K562 (cell line): ENCODE results near the gene ANKS1A. TPM values are rescaled to one million over a fixed set of nuclear protein-coding genes. Genes with fewer than 3 reads are reported as not detected.

ENCODE experiments used
- ATF3 ChIP-seq, 2 experiments: fragments of 450-650 bp in 1 of 2; sonication (generic) in 1 of 2; formaldehyde crosslinking in 1 of 2; IDR thresholded peaks in 1 of 2; conservative IDR thresholded peaks in 1 of 2; 2 replicates each; pipeline versions ENCODE4 v1.6.1 to v1.8.1; 2016 to 2023; ENCODE audit warnings: mild to moderate bottlenecking in 2 of 2, moderate library complexity in 2 of 2, inconsistent platforms in 1 of 2, missing genetic modification reagents in 1 of 2
- BDP1 ChIP-seq: IDR thresholded peaks from 3 replicates; pipeline ENCODE4 v1.6.1; 2011; ENCODE audit not compliant: insufficient read length, insufficient read depth
- CBFA2T3 ChIP-seq: fragments of 450-650 bp; IDR thresholded peaks from 2 replicates; pipeline ENCODE4 v1.6.1; 2017
- GATAD2A ChIP-seq: fragments of 450-650 bp; IDR thresholded peaks from 2 replicates; pipeline ENCODE4 v1.6.1; 2017
- MEIS2 ChIP-seq: fragments of 450-650 bp; IDR thresholded peaks from 2 replicates; pipeline ENCODE4 v1.6.1; 2014; ENCODE audit warnings: mild to moderate bottlenecking; ENCODE audit not compliant: partially characterized antibody
- NR4A1 ChIP-seq, 2 experiments: fragments of 250-450 bp in 1 of 2; fragments of 450-650 bp in 1 of 2; sonication (Bioruptor Pico) in 1 of 2; IDR thresholded peaks; 2 replicates each; pipeline versions ENCODE4 v1.4.0 to v1.6.1; 2016 to 2020; ENCODE audit warnings: mild to moderate bottlenecking in 2 of 2, missing compliant biosample characterization in 1 of 2, missing genetic modification characterization in 1 of 2, moderate library complexity in 1 of 2
- U2AF1 ChIP-seq: fragments of 200-400 bp; formaldehyde crosslinking; optimal IDR thresholded peaks from 2 replicates; pipeline ENCODE3; 2017; ENCODE audit warnings: mild to moderate bottlenecking, low read depth, low read length, moderate library complexity
- ZC3H11A ChIP-seq: IDR thresholded peaks from 2 replicates; pipeline ENCODE4 v1.6.1; 2012; ENCODE audit warnings: low read depth, low read length, improper control_type of control experiment
- ZNF133 ChIP-seq: fragments of 250-450 bp; sonication (Bioruptor Pico); IDR thresholded peaks from 2 replicates; pipeline ENCODE4 v1.4.0; 2020; ENCODE audit warnings: mild to moderate bottlenecking
- ZNF175 ChIP-seq: fragments of 200-800 bp; sonication (Bioruptor generic); IDR thresholded peaks from 2 replicates; pipeline ENCODE4 v1.6.1; 2016; ENCODE audit warnings: low read depth, mild to moderate bottlenecking, missing genetic modification characterization, missing compliant biosample characterization
- ZNF253 ChIP-seq: fragments of 250-450 bp; sonication (Bioruptor Pico); conservative IDR thresholded peaks from 2 replicates; pipeline ENCODE4 v1.6.1; 2021; ENCODE audit warnings: mild to moderate bottlenecking
- ZNF274 ChIP-seq: IDR thresholded peaks from 2 replicates; pipeline ENCODE4 v1.6.1; 2011; ENCODE audit warnings: low read depth, mild to moderate bottlenecking, low read length, moderate library complexity, borderline replicate concordance
- ZNF280A ChIP-seq: fragments of 450-650 bp; IDR thresholded peaks from 2 replicates; pipeline ENCODE4 v1.6.1; 2018; ENCODE audit warnings: mild to moderate bottlenecking, low read depth; ENCODE audit not compliant: partially characterized antibody
- ZNF311 ChIP-seq: fragments of 250-450 bp; sonication (Bioruptor Pico); IDR thresholded peaks from 2 replicates; pipeline ENCODE4 v1.4.0; 2020; ENCODE audit warnings: mild to moderate bottlenecking, moderate library complexity
- polyA plus RNA-seq, 8 experiments: library from polyadenylated mRNA; depleted of rRNA in 4 of 8; stranded (reverse) in 5 of 8; unstranded in 3 of 8; fragments of >200 nt; fragmentation: Nextera tagmentation in 2 of 8; fragmentation: Illumina TruSeq in 1 of 8; extraction: Ambion mirVana in 2 of 8; extraction: Trizol in 1 of 8; gene quantifications; 2 replicates each; pipeline versions ENCODE4 v1.2.1 to v1.2.3, GENCODE V29; 2011 to 2014; ENCODE audit warnings: inconsistent platforms in 1 of 8, missing spikeins in 1 of 8
- total RNA-seq, 7 experiments: library from RNA; depleted of rRNA in 6 of 7; stranded (reverse); fragments of >200 nt in 6 of 7; fragmentation: Illumina TruSeq in 2 of 7; extraction: Trizol in 2 of 7; gene quantifications; 2 replicates each; pipeline versions ENCODE4 v1.2.1 to v1.2.3, GENCODE V29; 2011 to 2021; ENCODE audit warnings: low replicate concordance in 1 of 7
- TF ChIP-seq, protein P1 (sequence below): fragments of 450-650 bp; IDR thresholded peaks from 2 replicates; pipeline ENCODE4 v1.6.1; 2016; ENCODE audit warnings: antibody characterized with exemption
- TF ChIP-seq, protein P2 (sequence below): sonication (generic); formaldehyde crosslinking; IDR thresholded peaks from 2 replicates; pipeline ENCODE4 v1.8.1; 2023; ENCODE audit warnings: mild to moderate bottlenecking, missing genetic modification reagents
- TF ChIP-seq, protein P3 (sequence below): sonication (generic); formaldehyde crosslinking; IDR thresholded peaks from 2 replicates; pipeline ENCODE4 v1.8.0; 2022; ENCODE audit warnings: mild to moderate bottlenecking, missing genetic modification reagents

Gene ANKS1A
- total and polyA plus RNA-seq, 9 of the 15 experiments (the other 6 are each of a cell fraction or from before 2014, with no cell fraction given) = 1.1 to 13.8 (median 5.3) TPM

- TF ChIP-seq ATF3 (IDR thresholded peaks at IDR 0.05) = peak; percentile 39; the same call in 1 of the 2 replicates
- TF ChIP-seq ATF3 (CRISPR knock-in tag; conservative IDR thresholded peaks at IDR 0.05) = no peak
- peak; percentile 38; the same call in 1 of the 2 replicates for TF ChIP-seq CBFA2T3
- no peak for TF ChIP-seq U2AF1
- no peak for TF ChIP-seq BDP1
- TF ChIP-seq, protein P1, sequence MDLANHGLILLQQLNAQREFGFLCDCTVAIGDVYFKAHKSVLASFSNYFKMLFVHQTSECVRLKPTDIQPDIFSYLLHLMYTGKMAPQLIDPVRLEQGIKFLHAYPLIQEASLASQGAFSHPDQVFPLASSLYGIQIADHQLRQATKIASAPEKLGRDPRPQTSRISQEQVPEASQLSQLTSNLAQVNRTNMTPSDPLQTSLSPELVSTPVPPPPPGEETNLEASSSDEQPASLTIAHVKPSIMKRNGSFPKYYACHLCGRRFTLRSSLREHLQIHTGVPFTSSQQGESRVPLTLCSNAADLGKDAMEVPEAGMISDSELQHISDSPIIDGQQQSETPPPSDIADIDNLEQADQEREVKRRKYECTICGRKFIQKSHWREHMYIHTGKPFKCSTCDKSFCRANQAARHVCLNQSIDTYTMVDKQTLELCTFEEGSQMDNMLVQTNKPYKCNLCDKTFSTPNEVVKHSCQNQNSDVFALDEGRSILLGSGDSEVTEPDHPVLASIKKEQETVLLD = no peak
- no peak for TF ChIP-seq ZC3H11A
- TF ChIP-seq ZNF311 (CRISPR knock-in tag) = no peak
- peak; percentile 46 for TF ChIP-seq MEIS2
- TF ChIP-seq ZNF175 (CRISPR knock-in tag) = no peak
- TF ChIP-seq GATAD2A = no peak
- no peak for TF ChIP-seq NR4A1 (CRISPR knock-in tag; IDR thresholded peaks at IDR 0.05)
- TF ChIP-seq NR4A1 (tag; IDR thresholded peaks at IDR 0.05) = no peak
- TF ChIP-seq, protein P2, sequence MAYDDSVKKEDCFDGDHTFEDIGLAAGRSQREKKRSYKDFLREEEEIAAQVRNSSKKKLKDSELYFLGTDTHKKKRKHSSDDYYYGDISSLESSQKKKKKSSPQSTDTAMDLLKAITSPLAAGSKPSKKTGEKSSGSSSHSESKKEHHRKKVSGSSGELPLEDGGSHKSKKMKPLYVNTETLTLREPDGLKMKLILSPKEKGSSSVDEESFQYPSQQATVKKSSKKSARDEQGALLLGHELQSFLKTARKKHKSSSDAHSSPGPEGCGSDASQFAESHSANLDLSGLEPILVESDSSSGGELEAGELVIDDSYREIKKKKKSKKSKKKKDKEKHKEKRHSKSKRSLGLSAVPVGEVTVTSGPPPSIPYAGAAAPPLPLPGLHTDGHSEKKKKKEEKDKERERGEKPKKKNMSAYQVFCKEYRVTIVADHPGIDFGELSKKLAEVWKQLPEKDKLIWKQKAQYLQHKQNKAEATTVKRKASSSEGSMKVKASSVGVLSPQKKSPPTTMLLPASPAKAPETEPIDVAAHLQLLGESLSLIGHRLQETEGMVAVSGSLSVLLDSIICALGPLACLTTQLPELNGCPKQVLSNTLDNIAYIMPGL (CRISPR knock-in tag) = no peak
- no peak for TF ChIP-seq ZNF280A
- TF ChIP-seq ZNF274 = no peak
- no peak for TF ChIP-seq ZNF253 (CRISPR knock-in tag)
- no peak for TF ChIP-seq ZNF133 (CRISPR knock-in tag)
- TF ChIP-seq, protein P3, sequence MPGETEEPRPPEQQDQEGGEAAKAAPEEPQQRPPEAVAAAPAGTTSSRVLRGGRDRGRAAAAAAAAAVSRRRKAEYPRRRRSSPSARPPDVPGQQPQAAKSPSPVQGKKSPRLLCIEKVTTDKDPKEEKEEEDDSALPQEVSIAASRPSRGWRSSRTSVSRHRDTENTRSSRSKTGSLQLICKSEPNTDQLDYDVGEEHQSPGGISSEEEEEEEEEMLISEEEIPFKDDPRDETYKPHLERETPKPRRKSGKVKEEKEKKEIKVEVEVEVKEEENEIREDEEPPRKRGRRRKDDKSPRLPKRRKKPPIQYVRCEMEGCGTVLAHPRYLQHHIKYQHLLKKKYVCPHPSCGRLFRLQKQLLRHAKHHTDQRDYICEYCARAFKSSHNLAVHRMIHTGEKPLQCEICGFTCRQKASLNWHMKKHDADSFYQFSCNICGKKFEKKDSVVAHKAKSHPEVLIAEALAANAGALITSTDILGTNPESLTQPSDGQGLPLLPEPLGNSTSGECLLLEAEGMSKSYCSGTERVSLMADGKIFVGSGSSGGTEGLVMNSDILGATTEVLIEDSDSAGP (CRISPR knock-in tag) = no peak
- TF ChIP-seq, all 486 proteins: peak for 9
Measured at GRCh38 chr6:35011096-35012041, 122.3 kb downstream of the ANKS1A start (continued).
